GM19468 (cell line): ENCODE results near the gene L1CAM.

Source experiments
- ATAC-seq: cut with Tn5 transposase; IDR thresholded peaks from one replicate; pipeline ENCODE4 v1.9.1; 2021; ENCODE audit warnings: mild to moderate bottlenecking, moderate library complexity, moderate number of reproducible peaks; ENCODE audit not compliant: unreplicated experiment; ENCODE audit errors: extremely low read depth

Gene L1CAM, protein sequence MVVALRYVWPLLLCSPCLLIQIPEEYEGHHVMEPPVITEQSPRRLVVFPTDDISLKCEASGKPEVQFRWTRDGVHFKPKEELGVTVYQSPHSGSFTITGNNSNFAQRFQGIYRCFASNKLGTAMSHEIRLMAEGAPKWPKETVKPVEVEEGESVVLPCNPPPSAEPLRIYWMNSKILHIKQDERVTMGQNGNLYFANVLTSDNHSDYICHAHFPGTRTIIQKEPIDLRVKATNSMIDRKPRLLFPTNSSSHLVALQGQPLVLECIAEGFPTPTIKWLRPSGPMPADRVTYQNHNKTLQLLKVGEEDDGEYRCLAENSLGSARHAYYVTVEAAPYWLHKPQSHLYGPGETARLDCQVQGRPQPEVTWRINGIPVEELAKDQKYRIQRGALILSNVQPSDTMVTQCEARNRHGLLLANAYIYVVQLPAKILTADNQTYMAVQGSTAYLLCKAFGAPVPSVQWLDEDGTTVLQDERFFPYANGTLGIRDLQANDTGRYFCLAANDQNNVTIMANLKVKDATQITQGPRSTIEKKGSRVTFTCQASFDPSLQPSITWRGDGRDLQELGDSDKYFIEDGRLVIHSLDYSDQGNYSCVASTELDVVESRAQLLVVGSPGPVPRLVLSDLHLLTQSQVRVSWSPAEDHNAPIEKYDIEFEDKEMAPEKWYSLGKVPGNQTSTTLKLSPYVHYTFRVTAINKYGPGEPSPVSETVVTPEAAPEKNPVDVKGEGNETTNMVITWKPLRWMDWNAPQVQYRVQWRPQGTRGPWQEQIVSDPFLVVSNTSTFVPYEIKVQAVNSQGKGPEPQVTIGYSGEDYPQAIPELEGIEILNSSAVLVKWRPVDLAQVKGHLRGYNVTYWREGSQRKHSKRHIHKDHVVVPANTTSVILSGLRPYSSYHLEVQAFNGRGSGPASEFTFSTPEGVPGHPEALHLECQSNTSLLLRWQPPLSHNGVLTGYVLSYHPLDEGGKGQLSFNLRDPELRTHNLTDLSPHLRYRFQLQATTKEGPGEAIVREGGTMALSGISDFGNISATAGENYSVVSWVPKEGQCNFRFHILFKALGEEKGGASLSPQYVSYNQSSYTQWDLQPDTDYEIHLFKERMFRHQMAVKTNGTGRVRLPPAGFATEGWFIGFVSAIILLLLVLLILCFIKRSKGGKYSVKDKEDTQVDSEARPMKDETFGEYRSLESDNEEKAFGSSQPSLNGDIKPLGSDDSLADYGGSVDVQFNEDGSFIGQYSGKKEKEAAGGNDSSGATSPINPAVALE

GRCh38 chrX:153885968-153886903 lies at the start of gene L1CAM:
TSS of gene L1CAM (minus strand) at chrX:153886173. CDS start at chrX:153875836, 10,337 bp downstream.
- no peak for ATAC-seq

- peak; percentile 8 for ATAC-seq
Observed at GRCh38 chrX:153935326-153935851, 49.4 kb upstream of the L1CAM start.

GRCh38 chrX:153934762-153935325 lies 48.9 kb upstream of the L1CAM start, which contains the start of gene NAA10:
TSS of gene NAA10 (minus strand) at chrX:153935037. CDS start at chrX:153934904, 133 bp downstream.
- peak; percentile 67 for ATAC-seq

DNA sequence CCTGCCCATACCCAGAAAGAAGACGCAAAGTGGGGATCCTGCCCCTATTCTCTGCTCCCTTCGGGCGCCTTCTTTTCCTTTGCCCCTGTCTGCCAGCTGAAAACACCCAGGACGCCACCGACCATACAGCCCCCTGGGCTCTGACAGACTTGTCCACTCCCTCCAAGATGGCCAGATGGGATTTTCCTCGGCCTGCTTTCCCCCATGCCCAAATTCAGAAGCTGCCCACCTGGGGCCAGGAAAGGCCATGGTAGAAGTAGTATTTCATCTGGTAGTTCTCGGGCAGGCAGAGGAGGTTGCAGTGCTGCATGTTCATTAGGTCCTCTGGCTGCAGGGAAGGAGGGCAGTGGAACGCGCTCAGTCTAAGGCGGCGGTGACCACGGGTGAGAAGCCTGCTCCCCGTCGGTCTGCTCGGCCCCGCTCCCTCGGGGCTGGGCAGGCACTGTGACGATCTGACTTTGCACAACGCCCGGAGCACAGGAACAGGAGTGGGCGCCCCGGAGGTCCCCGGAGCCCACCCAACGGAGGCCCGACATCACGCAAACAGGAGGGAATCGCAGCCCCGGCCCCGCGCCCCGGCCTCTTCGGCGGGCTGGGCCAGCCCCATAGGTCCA lies 48.3 kb upstream of the L1CAM start:
- ATAC-seq, result no peak

DNA sequence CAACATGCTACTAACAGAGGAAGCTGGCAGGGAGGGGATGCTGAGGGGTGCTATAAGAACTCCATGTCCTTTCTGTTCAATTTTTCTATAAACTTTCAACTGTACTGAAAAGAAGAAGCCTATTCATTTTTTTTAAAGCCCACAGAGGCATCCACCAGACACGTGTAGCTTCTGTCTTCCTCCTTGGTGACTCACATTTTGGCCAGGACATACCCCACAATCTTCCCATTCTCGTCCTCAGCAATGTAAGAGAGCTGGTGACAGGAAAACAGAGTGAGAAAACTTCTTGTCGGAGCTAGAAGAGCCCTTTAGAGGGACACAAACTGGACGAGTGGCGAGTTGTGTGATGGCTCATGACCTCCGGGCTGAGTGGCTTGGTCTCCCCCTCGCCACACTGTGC lies 47.8 kb upstream of the L1CAM start:
- no peak for ATAC-seq

GRCh38 chrX:153932220-153932915 lies 46.4 kb upstream of the L1CAM start:
- no peak for ATAC-seq

- ATAC-seq, result no peak
Observed at GRCh38 chrX:153931748-153932147, 45.8 kb upstream of the L1CAM start.

DNA sequence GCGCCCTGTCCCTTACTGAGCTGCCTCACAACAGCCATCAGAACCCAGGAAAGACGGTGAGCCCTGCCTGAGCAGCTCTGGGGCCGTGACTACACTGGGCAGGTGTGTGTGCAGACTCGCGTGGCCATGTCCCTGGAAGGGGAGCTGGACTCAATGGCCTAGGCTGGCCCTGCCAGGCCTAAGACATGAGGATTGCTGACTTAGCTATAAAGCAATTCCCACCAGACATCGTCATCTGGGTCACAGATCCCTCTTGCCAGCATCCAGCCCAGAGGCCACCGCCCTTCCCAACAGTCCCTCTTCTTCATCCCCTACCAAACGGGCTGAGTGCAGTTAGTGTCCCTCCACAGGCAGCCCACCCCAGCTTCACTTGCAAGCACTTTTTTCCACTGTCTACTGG lies 45.2 kb upstream of the L1CAM start:
- no peak for ATAC-seq

- no peak for ATAC-seq
Observed at GRCh38 chrX:153930011-153930910, 44.3 kb upstream of the L1CAM start.

DNA sequence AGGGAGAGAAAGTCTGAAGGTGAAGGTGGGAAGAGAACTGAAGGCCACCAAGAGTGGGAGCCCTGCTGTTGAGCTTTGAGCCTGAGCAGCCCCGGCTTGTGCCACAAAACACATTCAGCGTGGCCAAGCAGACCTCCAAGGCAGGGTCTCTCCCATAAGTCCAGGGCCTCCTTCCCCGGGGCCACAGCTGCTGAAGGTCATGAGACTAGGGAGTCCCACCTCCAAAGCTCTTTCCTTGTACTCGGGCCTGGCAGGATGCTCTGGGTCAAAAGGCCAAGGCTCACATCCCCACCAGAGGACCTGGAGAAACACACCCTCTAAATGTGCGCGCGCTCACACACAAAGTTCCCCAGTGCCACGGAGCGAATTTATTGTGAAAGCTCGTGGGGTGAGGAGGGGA lies 43.6 kb upstream of the L1CAM start:
- no peak for ATAC-seq

DNA sequence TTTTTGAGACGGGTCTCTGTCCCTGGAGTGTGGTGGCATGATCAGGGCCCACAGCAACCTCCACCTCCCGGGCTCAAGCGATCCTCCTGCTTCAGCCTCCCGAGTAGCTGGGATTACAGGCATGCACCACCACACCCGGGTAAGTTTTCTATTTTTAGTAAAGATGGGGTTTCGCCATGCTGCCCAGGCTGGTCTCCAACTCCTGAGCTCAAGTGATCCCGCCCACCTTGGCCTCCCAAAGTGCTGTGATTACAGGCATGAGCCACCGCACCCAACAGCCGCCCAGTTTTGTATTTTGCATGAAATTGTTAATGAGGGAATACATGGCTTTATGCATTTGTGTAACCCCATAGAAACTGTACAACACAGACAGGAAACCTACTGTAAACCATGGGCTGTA lies 42.9 kb upstream of the L1CAM start:
- no peak for ATAC-seq

DNA sequence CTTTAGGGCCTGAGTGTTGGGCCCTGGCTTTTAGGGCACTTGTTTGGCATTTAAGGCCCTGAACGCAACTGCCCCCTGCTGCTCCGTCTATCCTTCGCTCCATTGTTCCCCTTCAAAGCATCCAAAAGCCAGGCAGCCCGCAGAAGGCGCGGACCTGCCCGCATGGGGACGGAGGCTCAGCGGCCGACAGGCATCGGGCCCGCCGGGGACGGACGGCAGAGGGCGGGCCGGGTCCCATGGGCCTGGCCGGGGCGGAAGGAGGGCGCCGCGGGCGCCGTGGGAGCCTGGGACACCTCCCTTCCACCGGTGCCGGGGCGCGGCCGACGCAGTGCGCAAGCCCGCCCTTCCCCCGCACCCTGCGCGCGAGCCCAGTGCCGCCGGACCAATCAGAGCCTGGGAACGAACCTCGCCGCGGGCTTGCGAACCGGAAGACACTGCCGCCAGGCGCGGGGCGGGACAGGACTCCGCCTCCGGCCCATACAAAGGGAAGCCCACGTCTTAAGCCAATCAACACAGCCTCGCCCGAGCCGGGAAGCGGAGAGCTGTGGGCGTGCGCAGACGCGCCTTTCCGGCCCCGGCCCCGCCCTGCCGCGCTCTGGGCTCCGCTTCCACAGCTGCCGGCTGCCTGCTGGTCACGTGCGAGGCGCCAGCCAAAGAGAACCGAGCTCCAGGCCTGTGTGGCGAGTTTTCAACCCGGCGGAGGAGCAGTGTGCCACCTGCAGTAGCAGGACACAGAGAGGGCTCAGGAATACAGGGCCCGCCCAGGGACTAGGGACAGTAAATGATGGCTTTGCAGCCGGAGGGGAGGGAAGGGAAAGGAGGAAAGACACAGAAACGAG lies 42.2 kb upstream of the L1CAM start:
- peak; percentile 80 for ATAC-seq

GRCh38 chrX:153927672-153927921 lies 41.6 kb upstream of the L1CAM start:
- ATAC-seq, result no peak

DNA sequence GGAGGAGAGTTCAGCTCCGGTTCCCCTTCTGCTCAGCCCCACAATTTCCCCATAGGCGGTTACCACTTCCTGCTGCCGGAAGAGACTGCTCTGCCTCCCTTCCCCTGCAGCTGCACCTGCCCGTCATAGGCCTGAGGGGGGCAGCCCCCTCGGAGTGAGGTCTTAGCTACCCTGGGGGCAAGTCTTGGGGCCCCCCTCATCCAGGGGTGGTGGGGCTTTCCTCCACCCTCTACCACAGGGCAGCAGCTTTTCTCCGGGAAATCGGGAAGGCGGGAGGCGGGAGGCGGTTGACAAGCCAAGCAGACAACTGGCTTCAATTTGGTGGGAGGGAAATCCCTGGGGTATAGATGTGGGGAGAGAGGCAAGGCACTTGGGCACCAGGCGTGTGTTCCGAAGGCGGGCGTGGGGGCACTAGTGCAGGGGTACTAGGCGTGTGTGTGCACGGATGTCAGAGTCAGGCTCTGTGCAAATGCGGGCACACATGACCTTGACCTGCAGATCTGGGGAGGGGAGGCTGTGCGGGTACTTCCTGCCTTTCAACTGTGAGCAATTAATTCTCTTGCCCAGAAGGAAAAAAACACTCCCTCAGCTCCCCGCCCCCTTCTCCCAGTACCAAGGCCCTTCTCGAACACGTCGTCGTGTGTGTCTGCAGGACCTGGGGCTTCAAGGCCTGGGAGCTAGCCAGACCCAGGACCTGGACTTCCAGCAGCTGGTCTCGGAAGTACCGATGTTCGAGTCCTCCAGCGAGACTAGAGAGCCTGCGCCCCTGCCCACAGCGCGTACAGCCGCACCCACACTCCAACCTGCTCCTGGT lies 41.1 kb upstream of the L1CAM start:
- no peak for ATAC-seq

GRCh38 chrX:153926552-153926857 lies 40.5 kb upstream of the L1CAM start:
- no peak for ATAC-seq
